ENCODE data around the gene GALNT10.

- no peak for TF ChIP-seq CTCF (IDR thresholded peaks at IDR 0.05; ENCODE audit: low read depth, low read length, poor library complexity, severe bottlenecking)
- no peak for TF ChIP-seq EZH2phosphoT487 (IDR thresholded peaks at IDR 0.05; ENCODE audit: borderline replicate concordance, low read length)
These were observed 269.6 kb downstream of the GALNT10 start for GRCh38 chr5:154460172-154460571.
